GM23248 (cell line): ENCODE measurements around the gene NBPF4.
"Not testable (repeated sequence)": the region's sequence is repeated elsewhere in the genome, so short reads cannot be mapped to it uniquely, and the experiment has no call there.

Source experiments
- EZH2 ChIP-seq: fragments of 200-600 bp; sonication (generic); IDR thresholded peaks from 2 replicates; pipeline ENCODE4 v1.6.1; 2018; ENCODE audit warnings: antibody characterized with exemption, mild to moderate bottlenecking; ENCODE audit not compliant: insufficient read depth, poor library complexity, severe bottlenecking
- EZH2phosphoT487 ChIP-seq: fragments of 200-600 bp; sonication (generic); IDR thresholded peaks from 2 replicates; pipeline ENCODE4 v1.6.1; 2018; ENCODE audit warnings: antibody characterized with exemption, moderate library complexity, mild to moderate bottlenecking, low read depth; ENCODE audit not compliant: insufficient read depth

- not testable (repeated sequence) for TF ChIP-seq EZH2, EZH2phosphoT487
These were observed 16.8 kb upstream of the NBPF4 start for GRCh38 chr1:108260578-108261259.
